Adipose tissue (tissue), 3 donors: ENCODE data around the gene MBOAT7. TPM values are rescaled to one million over a fixed set of nuclear protein-coding genes. Genes with fewer than 3 reads are reported as not detected.
A peak's percentile ranks its signal among the peaks of the same experiment; 100 is the strongest.
"Not testable (repeated sequence)": the region's sequence is repeated elsewhere in the genome, so short reads cannot be mapped to it uniquely, and the experiment has no call there.

Experiments used
- H3K27ac ChIP-seq: one replicate; pipeline ENCODE4 v1.5.1; 2013; ENCODE audit warnings: low read depth, low read length
- WGBS, 3 donors: extraction: QIAGEN DNeasy Blood & Tissue Kit; methylation state at CpG; one replicate each; pipeline ENCODE4 v1.1.7; 2013; 5-methylcytosine and 5-hydroxymethylcytosine counted together
- polyA plus RNA-seq, 3 donors: library from polyadenylated mRNA; stranded (reverse); fragments of 200-250 nt; gene quantifications; one replicate each; pipeline ENCODE4 v1.2.3, GENCODE V29; 2013
- donor health status: healthy with polysubstance abuse.
- donor health status: Bipolar disorder and iron deficiency.
- donor health status: healthy.

The MBOAT7 gene
- polyA plus RNA-seq, 3 donors = 18.8 to 32.0 (median 27.5) TPM

- WGBS, 3 donors = 6 to 15% (median 12%) methylated on average over 13 of the region's 13 CpGs
- H3K27ac ChIP-seq = no peak within 1 kb of the TSS
Observed at GRCh38 chr19:54172471-54173358, 16.7 kb downstream of the MBOAT7 start, which contains the start of gene TMC4. TMC4 (minus strand) TSS chr19:54173160; CDS start chr19:54173117, 43 bp downstream.

- 60 to 73% (median 70%) methylated on average over 9 to 18 of the region's 23 CpGs for WGBS, 3 donors
- H3K27ac ChIP-seq = not testable (repeated sequence)
Observed at GRCh38 chr19:54171736-54172431, 17.5 kb downstream of the MBOAT7 start.

- WGBS, 3 donors = 85 to 92% (median 88%) methylated on average over 21 of the region's 21 CpGs
- H3K27ac ChIP-seq = no peak overlapping the region
Observed at GRCh38 chr19:54169149-54169740, 20.1 kb downstream of the MBOAT7 start.

- WGBS, 3 donors = 25 to 36% (median 30%) methylated on average over 20 to 25 of the region's 25 CpGs
- no peak overlapping the region for H3K27ac ChIP-seq
Observed at GRCh38 chr19:54168174-54168917, 21.0 kb downstream of the MBOAT7 start.

GRCh38 chr19:54165222-54165621 lies 24.2 kb downstream of the MBOAT7 start:
- H3K27ac ChIP-seq = no peak overlapping the region
- WGBS, 3 donors = 89 to 92% (median 91%) methylated on average over 25 of the region's 25 CpGs

- no peak overlapping the region for H3K27ac ChIP-seq
- 13 to 21% (median 14%) methylated on average over 33 to 37 of the region's 37 CpGs for WGBS, 3 donors
Observed at GRCh38 chr19:54164369-54165068, 24.9 kb downstream of the MBOAT7 start.

- 59 to 74% (median 59%) methylated on average over 14 of the region's 14 CpGs for WGBS, 3 donors
- no peak overlapping the region for H3K27ac ChIP-seq
Observed at GRCh38 chr19:54162884-54163283, 26.5 kb downstream of the MBOAT7 start.

- WGBS, 3 donors = 1 to 3% (median 3%) methylated on average over 26 to 35 of the region's 35 CpGs
- no peak overlapping the region for H3K27ac ChIP-seq
Observed at GRCh38 chr19:54162241-54162805, 27.1 kb downstream of the MBOAT7 start.

- no peak overlapping the region for H3K27ac ChIP-seq
- 38 to 52% (median 40%) methylated on average over 13 of the region's 13 CpGs for WGBS, 3 donors
Observed at GRCh38 chr19:54160854-54161253, 28.5 kb downstream of the MBOAT7 start.

GRCh38 chr19:54160182-54160811 lies 29.1 kb downstream of the MBOAT7 start:
- H3K27ac ChIP-seq = peak overlapping the region; percentile 3
- WGBS, 3 donors = 1 to 4% (median 2%) methylated on average over 26 to 28 of the region's 28 CpGs

- WGBS, 3 donors = 0 to 1% (median 0%) methylated on average over 70 to 72 of the region's 72 CpGs
Observed at GRCh38 chr19:54159352-54160181, 29.8 kb downstream of the MBOAT7 start, which contains the start of gene LENG1. LENG1 (minus strand) TSS chr19:54159721; CDS start chr19:54159695, 26 bp downstream.

GRCh38 chr19:54158812-54159351 lies 30.5 kb downstream of the MBOAT7 start:
- WGBS, 3 donors = 9 to 10% (median 9%) methylated on average over 19 of the region's 19 CpGs
- H3K27ac ChIP-seq = no peak overlapping the region

More at GRCh38 chr19:54159352-54160181, 29.8 kb downstream of the MBOAT7 start, which contains the start of gene LENG1:
- H3K27ac ChIP-seq = peak within 1 kb of the TSS; percentile 60

- H3K27ac ChIP-seq = no peak overlapping the region
- WGBS, 3 donors = 79 to 96% (median 95%) methylated on average over 3 of the region's 3 CpGs
Observed at GRCh38 chr19:54156953-54157352, 32.4 kb downstream of the MBOAT7 start.

- 81 to 85% (median 84%) methylated on average over 11 of the region's 11 CpGs for WGBS, 3 donors
- H3K27ac ChIP-seq = no peak overlapping the region
Observed at GRCh38 chr19:54156490-54156889, 32.9 kb downstream of the MBOAT7 start.

- 70 to 82% (median 79%) methylated on average over 19 of the region's 19 CpGs for WGBS, 3 donors
- no peak overlapping the region for H3K27ac ChIP-seq
Observed at GRCh38 chr19:54155694-54156093, 33.7 kb downstream of the MBOAT7 start.
